GM19099 (cell line): ENCODE data around the gene PFDN2.
A peak's percentile ranks its signal among the peaks of the same experiment; 100 is the strongest.

Source experiments
- POLR2A ChIP-seq: IDR thresholded peaks from 3 replicates; pipeline ENCODE4 v1.6.1; 2011; ENCODE audit warnings: low read depth; ENCODE audit not compliant: insufficient read length; ENCODE audit errors: extremely low read depth

Gene PFDN2

GRCh38 chr1:161121834-161122233, 4.0 kb upstream of the PFDN2 start:
- no peak for TF ChIP-seq POLR2A

- TF ChIP-seq POLR2A = no peak
These were observed 3.3 kb upstream of the PFDN2 start for GRCh38 chr1:161121042-161121650.

GRCh38 chr1:161119092-161119903, 1.5 kb upstream of the PFDN2 start:
- no peak for TF ChIP-seq POLR2A

GRCh38 chr1:161115132-161115711, 2.6 kb downstream of the PFDN2 start:
- TF ChIP-seq POLR2A = no peak

- no peak for TF ChIP-seq POLR2A
These were observed 3.3 kb downstream of the PFDN2 start for GRCh38 chr1:161114556-161114955.

- no peak for TF ChIP-seq POLR2A
These were observed 3.9 kb downstream of the PFDN2 start for GRCh38 chr1:161113915-161114314.

- TF ChIP-seq POLR2A = no peak
These were observed 6.3 kb downstream of the PFDN2 start for GRCh38 chr1:161111527-161111926.

- no peak for TF ChIP-seq POLR2A
These were observed 6.7 kb downstream of the PFDN2 start for GRCh38 chr1:161111117-161111516.

- TF ChIP-seq POLR2A = no peak
These were observed 11.4 kb downstream of the PFDN2 start for GRCh38 chr1:161106431-161106830.

- TF ChIP-seq POLR2A = no peak
These were observed 17.3 kb downstream of the PFDN2 start for GRCh38 chr1:161100556-161100955.

GRCh38 chr1:161099090-161099802, 18.6 kb downstream of the PFDN2 start:
- no peak for TF ChIP-seq POLR2A

- peak; percentile 43 for TF ChIP-seq POLR2A
These were observed 19.4 kb downstream of the PFDN2 start, which contains the start of gene KLHDC9 for GRCh38 chr1:161098210-161099068. KLHDC9 (plus strand) TSS chr1:161098361; CDS start chr1:161098536, 175 bp downstream.

- no peak for TF ChIP-seq POLR2A
These were observed 21.3 kb downstream of the PFDN2 start for GRCh38 chr1:161096530-161096929.

- no peak for TF ChIP-seq POLR2A
These were observed 21.8 kb downstream of the PFDN2 start for GRCh38 chr1:161096015-161096414.
